B cell (primary cell): ENCODE measurements around the gene FXYD7.

Experiments
- EZH2 ChIP-seq: IDR thresholded peaks from 2 replicates; pipeline ENCODE4 v1.6.1; 2012; ENCODE audit warnings: borderline replicate concordance, low read depth, mild to moderate bottlenecking, moderate library complexity, low read length; ENCODE audit not compliant: insufficient read depth, poor library complexity, severe bottlenecking
- TF ChIP-seq, protein P1 (sequence below): fragments of 200-600 bp; IDR thresholded peaks from one replicate; pipeline ENCODE4 v1.8.0; 2022; ENCODE audit warnings: antibody characterized with exemption, mild to moderate bottlenecking

DNA sequence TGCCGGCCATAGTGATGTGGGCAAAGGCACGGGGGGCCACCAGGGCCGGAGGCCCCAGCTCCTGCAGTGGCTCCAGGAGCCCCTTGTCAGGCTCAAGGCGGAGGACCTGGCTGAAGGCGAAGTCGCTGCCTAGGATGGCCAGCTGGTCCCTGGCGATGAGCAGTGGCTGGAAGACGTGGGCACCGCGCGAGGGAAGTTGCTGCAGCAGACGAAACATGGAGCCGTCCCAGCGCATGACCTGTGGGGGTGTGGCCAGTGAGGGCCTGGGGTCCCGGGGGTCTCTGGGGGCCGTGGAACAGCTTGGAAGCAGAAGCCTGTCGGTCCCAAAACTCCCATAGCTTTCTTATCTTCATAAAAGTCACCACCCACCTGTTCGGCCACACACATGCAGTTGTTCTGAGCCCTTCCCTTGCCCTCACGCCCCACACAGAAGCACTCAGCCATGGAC, 17.8 kb upstream of the FXYD7 start:
- TF ChIP-seq, protein P1, sequence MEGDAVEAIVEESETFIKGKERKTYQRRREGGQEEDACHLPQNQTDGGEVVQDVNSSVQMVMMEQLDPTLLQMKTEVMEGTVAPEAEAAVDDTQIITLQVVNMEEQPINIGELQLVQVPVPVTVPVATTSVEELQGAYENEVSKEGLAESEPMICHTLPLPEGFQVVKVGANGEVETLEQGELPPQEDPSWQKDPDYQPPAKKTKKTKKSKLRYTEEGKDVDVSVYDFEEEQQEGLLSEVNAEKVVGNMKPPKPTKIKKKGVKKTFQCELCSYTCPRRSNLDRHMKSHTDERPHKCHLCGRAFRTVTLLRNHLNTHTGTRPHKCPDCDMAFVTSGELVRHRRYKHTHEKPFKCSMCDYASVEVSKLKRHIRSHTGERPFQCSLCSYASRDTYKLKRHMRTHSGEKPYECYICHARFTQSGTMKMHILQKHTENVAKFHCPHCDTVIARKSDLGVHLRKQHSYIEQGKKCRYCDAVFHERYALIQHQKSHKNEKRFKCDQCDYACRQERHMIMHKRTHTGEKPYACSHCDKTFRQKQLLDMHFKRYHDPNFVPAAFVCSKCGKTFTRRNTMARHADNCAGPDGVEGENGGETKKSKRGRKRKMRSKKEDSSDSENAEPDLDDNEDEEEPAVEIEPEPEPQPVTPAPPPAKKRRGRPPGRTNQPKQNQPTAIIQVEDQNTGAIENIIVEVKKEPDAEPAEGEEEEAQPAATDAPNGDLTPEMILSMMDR: no peak
- TF ChIP-seq EZH2: no peak
